Activated CD8-positive, alpha-beta memory T cell treated with anti-CD3 and anti-CD28 coated beads, Interleukin-2, amount 50 U/mL, for 1 hour (primary cell): ENCODE measurements around the gene NPSR1.
"Not testable (repeated sequence)": the region's sequence is repeated elsewhere in the genome, so short reads cannot be mapped to it uniquely, and the experiment has no call there.

ENCODE experiments used
- DNase-seq: peaks from one replicate; pipeline ENCODE4 v3.0.0-alpha.2; 2020; ENCODE audit errors: extremely low read depth

The NPSR1 gene

DNA sequence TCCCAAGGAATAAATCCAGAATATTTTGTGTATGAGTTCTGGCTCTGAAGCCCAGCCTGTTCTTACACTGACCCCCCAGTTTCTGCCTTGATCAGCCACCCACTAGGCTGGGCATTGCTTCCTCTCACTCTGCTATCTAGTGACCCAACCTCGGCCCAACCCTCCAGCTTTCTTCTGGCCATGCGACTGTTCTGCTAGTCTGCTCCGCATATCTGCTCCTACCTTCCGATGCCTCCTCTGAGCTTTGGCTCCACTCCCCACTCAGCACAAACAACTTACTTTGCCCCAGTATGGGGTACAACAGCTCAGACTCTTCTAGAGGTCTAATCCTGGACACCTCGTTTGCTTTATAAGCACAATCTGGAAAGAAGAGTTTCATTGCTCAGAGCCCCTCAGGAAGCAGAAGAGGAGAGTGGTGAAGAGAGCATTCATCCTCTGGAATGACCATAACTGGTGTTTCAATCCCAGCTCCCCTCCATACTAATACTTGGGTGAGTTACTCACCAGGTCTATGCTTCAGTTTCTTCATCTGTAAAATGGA, 99.6 kb downstream of the NPSR1 start:
- no peak for DNase-seq

DNA sequence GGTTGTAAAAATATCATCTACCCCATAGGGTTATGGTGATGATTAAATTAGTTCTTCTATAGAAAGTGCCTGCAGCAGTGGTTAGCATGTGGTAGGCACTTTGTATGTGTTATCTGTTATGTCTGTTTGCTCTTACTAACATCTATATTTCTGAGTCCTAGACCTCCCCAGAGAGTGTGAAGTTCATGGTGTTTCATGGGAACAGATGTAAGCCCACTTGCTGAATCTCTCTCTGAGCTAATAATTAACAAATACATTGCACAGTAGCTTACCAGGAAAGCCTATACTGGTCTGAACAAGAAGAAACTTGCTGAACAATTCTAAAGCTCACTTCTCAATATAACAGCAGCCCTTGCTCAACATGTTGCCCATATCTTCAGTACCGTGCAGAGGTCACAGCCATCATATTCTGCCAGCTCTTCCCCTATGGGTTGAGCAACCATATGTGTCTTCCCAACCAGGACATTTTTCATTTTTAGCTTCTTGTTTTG, 100.1 kb downstream of the NPSR1 start:
- no peak for DNase-seq

DNA sequence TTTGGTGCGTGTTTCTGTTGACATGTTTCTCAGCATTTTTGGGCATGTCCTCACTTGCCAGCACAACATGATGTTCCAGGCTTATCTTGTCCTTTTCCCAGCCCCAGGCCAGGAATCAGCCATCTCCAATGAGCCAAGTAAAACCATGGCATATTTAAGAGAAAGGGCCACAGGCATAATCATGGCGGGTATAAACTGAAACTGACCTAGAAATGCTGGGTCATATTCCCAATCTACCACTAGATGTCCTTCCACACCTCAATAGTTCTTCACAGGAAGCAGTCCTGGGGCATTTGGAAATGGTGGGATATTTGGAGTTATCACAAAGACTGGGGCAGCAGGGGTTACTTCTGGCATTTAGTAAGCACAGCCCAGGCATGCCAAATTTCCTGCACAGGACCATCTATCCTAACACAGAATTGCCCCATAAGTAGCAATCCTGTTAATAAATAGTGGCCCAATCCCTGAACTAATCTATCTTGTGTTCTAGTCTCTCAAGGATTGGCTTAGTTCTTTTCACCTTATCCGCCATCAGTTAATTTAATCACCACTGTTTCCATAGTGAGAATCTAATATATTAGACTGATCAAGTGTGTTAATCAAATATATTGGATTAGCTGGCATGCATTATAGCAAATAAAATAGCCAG, 101.6 kb downstream of the NPSR1 start:
- no peak for DNase-seq

DNA sequence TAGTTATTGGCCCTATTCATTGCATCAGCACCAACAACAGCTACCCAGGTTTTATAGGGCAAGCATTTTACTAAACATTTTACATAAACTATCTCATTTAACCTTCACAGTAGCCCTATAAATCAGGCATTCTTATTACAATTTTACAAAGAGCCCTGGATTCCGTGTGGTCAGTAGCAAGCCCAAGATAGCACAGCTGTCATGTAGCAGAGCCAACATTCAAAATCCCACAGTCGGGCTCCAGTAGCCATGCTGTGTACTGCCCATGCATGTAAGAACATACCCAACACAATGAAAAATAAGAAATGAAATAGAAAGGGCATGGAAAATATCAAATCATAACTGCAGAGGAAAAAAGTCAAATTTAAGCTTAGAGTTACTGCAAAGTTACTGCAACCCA, 102.3 kb downstream of the NPSR1 start:
- no peak for DNase-seq

DNA sequence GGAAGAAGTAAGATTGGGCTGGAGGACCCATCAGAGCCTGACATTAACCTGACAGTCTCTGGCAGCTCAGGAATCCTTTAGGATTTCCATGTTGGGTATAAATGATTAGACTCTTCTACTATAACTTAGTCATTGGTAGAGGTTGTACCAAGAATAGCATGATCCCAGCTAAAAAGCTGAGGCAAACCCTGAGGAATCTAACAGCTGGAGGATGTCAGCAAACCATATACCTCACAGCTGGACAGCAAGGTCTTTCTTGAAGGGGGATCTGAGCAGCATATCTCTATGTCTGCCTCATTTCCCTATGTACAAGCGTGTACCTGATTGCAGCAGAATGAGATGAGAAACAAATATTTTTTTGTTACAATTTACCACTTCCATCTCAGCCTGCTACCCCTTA, 103.2 kb downstream of the NPSR1 start:
- no peak for DNase-seq

DNA sequence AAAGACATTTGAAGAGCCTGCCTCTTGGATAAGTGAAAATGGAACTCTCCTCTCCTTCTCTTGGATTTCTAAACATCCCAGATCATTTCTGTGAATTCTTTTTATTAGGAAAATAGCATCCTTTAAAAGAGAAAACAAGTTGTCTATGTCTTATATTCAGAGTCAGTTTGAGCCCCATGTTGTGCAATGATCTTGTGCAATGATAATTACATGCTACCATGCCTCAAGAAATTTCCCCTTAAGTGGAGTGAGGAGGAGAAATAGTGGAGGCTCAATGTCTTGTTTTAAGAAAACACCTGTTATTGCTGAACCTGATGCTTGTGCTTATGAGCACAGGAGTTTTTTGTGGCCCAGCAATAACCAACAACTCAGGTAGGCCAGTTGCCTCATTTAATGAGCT, 103.6 kb downstream of the NPSR1 start:
- no peak for DNase-seq

DNA sequence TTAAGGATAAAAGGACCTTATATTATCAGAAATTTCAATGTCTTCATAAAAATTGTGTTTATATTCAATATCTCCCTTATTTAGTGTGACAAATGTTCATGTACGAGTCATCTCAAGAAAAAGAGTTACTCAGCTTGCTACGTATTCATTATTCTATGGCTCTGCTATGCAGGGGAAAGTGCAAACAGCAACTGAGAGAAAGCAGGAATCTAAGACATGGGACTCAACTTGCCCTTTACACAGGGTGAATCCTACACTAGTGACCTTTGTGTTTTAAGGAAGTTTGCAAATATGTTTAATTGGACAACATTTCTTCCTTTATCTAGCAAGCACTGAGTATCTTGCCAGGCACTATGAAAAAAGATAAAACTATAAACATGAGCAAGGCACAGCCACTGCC, 104.7 kb downstream of the NPSR1 start:
- DNase-seq: no peak

DNA sequence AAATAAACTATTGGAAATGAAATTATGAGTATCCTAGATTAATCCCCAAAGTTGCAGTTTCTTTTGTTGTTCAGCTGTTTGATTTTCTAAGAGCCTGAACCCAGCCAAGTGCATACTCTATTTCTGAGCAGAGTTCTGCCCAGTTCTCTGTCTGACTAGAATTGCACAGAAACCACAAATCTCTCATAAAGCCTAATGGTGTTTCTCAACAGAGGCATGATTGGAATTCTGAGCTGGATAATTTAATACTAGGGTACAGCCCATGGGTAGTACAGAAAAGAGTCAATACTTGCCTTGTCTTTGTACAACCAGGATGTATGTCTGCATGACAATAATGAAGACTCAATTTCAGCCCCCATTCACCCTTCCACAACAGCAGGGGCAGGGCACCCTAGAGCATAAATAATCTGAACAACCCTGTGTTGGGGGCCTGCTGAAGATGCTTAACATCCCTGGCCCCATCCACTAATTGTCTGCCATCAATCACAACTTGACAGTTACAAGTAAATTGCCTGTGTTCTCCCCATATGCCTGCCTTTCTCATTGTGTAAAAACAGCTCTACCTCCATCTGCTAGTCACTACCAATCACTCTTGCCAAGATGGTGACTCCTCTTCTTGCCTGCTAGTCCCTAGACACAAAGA, 114.4 kb downstream of the NPSR1 start:
- DNase-seq: no peak

DNA sequence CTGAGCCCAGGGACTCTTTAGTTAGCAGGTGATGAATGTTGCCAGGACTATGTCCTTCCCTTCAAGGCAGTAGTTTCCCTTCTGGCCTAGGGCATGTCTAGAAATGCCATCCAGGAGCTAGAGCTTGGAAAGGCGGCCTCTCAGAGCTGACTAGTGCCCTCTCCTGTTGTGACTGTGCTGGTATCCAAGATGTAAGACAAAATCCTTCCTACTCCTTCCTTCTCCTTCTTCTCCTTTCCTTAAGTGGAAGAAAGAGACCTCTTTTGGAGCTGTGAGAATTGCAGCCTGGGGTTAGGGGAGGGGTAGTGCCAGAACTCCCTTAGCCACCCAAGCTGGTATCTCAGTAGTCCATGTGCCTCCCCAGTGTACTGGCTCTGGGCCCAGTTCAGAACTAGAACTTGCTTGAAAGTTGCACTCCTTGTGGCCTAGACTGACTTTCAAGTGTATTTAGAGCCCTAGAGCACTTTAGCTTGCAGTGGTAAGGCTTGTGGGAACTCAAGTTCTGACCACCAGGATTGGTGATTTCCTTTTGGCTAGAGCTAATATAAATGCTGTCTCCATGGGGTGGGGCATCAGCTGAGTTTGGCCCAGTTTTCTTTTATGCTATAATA, 118.8 kb downstream of the NPSR1 start:
- no peak for DNase-seq

DNA sequence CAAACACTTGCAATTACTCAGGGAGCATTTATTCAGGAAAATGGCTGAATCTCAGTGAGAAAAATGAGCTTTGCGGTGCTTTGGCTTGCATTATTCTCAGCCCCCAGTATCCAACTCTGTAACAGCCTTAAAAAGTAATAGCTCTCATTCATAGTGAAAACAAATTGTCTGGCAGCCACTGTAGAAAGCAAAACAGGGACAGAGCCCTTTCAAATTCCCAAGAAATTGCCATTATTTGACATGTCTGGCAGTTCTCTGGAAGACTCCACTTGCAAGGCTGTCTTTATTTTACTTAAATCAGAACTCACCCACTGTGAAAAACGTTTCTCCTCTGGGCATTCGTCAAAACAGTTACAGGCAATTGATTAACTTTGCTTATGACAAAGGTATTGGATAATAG, 122.5 kb downstream of the NPSR1 start:
- DNase-seq: no peak

DNA sequence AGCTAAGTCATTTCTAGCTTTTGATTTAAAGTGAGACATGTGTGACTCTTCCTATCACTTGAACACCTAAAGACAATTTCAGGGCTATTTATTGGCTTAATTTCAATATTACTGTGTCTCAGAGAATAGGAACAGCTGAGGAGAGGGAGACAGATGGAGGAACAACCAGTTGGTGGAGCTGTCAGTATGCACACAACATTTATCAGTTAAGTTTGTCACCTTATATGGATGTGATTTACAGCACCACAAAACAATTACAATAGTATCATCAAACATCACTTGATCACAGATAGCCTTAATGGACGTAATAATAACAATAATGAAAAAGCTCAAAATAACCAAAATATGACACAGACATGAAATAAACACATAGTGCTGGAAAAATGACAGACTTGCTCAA, 129.6 kb downstream of the NPSR1 start:
- DNase-seq: no peak

DNA sequence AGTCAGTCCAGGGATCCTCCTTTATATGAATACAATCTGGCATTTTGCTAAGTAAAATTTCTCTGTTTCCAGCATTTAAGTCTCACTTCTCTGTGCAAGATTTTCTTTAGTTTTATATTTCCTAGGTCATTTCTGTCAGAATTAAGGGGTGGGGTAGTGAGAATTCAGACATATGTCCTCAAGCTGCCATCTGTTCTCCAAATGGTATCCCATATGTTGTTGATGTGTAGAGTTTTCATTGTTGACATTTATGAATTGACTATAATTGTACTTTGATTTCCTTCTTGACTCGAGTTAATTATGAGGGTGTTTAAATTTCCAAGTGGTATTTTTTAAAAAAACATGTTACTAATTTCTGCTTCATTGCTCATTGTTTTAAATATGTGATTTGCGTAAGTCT, 148.8 kb downstream of the NPSR1 start:
- DNase-seq: no peak

DNA sequence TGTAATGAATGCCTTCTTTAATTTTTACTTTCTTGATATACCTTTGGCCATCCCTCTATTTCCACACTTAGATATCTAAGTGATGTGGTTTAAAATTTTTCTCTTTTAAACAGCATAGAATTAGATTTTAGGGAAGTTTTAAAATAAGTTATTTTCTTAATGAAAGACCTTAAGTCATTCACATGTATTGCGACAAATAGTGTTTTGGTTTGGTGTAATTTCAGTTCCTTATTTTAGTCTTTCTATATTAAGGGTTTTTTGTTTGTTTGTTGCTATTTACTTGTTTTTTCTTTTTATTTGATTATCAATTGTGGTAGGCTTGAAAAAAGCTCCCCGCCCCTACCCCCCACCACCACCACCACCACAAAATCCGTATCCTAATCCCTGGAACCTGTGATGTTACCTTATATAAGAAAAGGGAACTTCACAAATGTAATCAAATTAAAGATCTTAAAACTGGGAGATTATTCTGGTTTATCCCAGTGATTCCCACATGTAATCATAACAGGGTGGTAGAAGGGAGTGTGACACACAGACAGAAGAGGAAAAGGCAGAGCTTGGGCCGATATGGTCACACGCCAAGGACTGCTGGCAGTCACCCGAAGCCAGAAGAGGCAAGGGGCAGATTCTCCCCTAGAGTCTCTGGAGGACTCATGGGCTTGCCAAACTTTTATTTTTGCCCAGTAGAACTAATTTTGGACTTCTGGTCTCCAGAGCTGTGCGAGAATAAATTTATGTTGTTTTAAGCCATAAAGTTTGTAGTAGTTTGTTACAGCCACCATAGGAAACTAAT, 149.7 kb downstream of the NPSR1 start:
- DNase-seq: no peak

DNA sequence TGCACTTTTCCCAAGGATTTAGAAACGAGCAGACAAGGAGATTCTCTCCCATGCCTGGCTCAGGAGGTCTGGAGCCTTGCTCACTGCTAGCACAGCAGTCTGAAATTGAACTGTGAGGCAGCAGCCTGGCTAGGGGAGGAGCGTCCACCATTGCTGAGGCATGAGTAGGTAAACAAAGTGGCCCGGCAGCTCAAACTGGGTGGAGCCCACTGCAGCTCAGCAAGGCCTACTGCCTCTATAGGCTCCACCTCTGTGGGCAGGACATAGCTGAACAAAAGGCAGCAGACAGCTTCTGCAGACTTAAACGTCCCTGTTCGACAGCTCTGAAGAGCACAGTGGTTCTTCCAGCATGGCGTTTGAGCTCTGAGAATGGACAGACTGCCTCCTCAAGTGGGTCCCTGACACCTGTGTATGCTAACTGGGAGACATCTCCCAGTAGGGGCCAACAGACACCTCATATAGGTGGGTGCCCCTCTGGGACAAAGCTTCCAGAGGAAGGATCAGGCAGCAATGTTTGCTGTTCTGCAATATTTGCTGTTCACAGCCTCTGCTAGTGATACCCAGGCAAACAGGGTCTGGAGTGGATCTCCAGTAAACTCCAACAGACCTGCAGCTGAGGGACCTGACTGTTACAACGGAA, 156.3 kb downstream of the NPSR1 start:
- DNase-seq: not testable (repeated sequence)

DNA sequence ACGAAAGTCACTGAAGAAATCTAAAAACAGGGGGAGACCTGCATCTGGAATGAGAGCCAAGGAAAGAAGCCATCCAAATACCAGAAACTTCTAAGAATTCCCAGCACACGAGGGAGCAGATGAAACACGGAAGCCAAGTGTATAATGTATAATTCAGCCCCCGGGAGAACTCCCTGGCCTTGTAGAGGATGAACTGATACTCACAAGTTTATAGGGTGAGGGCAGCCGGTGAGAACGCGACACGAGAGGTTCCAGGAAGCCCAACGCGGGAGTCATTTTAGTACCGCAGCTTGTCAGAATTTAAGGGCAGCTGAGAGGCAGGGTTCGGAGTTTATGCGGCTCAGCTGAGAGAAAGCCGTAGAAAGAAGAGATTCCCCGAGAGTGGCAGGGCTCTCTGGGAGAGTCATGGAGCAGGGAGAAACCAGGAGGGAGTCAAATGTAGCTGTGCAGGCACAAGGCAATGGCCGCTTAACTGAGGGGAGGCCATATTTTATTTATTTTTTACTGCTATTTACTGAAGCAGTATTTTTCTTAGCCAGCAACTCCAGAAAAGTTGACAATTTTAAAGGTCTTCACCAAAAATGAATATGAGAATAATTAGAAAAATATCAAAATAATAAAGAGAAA, 164.0 kb downstream of the NPSR1 start:
- DNase-seq: no peak

DNA sequence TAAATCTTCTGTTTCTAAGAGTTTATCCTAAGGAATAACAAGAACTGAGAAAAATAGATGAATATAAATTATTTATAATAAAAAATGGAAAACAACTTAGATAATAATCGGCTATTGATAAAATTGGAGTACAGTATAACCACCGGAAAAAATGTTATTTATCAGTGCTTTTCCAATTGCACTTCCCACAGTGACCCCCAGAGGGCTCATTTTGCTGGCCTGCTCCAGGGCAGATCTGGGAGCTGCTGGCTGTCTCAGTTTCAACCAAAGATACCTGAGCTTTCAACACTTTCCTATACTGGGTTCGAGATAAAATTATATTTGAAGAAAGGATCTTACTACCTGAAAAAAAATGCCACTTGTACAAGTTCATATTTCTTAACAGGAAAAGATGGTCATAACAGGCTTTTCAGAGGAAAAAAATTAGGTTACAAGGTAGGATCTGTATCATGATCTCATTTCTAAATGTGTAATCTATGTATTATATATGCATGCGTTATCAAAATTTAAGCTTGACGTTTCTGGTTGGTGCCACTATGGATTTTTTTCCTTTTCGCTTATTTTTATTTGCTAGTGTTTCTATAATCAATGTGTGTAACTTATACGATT, 165.7 kb downstream of the NPSR1 start:
- DNase-seq: no peak

DNA sequence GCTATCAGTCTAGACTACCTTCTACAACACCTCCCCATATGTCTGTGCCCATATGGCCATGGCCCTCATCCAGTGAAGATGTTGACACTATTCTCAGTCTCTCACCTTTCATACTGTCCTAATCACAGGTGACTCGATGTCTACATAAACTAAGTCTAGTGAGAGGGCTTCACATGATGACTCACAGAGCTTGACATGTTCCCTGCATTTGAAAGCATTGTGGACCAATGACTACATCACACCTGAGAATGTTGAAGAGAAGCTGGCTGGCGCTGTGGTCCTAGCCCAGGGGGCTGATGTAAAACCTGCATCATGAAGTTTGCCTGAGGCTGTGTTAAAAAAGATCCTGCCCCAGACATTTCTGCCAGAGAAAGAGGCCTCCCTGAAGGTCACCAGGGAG, 167.2 kb downstream of the NPSR1 start:
- no peak for DNase-seq

DNA sequence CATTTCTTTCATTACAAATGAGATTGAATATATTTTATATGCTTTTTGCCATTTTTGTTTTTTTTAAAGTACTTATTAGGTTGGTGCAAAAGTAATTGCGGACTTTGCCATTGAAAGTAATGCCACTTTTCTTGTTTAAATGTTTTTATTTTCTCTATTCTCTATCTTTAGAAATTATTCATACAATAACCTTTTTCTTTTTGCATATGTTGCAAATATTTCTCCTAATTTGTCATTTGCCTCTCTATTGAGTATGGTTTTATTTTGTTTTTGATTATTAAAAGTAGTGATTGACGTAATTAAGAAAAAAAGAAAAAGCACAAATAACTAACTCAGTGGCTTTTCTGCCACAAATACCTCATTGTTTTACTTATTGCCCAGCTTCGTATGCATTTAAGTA, 172.4 kb downstream of the NPSR1 start:
- no peak for DNase-seq

DNA sequence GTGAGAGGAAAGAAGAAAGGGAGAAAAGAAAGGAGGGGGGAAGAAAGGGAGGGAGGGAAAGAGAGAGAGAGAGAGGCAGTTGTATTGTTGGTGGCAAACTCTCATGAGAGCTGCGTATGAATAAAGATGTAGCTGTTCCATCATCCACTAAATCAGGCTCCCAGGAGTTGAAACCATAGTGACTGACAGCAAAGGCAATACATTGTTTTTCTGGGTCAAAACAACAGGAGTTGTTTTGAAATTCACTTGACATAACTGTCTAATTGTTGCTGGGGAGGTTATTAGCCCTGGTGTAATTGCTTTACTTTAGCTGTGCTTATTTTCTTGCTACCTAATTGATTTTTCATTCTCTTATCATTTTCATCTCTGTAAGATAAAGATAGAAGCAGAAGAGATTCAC, 173.4 kb downstream of the NPSR1 start:
- DNase-seq: no peak

DNA sequence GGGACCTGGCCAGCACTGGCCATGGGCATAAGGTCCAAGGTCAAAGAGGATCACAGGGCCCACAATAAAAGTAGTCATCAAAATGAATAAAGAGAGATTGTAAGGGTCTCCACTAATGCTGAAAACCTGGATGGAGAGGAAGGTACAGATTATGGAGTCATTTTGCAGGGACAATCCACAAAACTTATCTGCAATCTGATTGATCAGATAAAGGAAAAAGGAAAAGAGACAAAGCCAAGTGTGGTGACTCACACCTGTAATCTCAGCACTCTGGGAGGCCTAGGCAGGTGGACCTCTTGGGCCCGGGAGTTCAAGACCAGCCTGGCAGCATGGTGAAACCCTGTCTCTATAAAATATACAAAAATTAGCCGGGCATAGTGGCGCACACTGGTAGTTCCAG, 174.0 kb downstream of the NPSR1 start:
- no peak for DNase-seq
